Nephron progenitor cell (in vitro differentiated cells): ENCODE data around the gene POLR3C.

ENCODE experiments used
- DNase-seq: peaks from one replicate; pipeline ENCODE4 v3.0.0; 2021
- H3K27ac Mint-ChIP-seq: 2 replicates; pipeline ENCODE4 v1.8.0; 2021; ENCODE audit warnings: mild to moderate bottlenecking, moderate library complexity, mixed read lengths
- H3K27me3 Mint-ChIP-seq: 2 replicates; pipeline ENCODE4 v1.8.0; 2021; ENCODE audit warnings: mild to moderate bottlenecking, low read depth, mixed read lengths; ENCODE audit not compliant: poor library complexity
- H3K36me3 Mint-ChIP-seq: 2 replicates; pipeline ENCODE4 v1.8.0; 2021; ENCODE audit warnings: low read depth, mixed read lengths
- H3K4me1 Mint-ChIP-seq: 2 replicates; pipeline ENCODE4 v1.8.0; 2021; ENCODE audit warnings: mixed read lengths
- H3K4me3 Mint-ChIP-seq: 2 replicates; pipeline ENCODE4 v1.8.0; 2021; ENCODE audit warnings: mild to moderate bottlenecking, moderate library complexity, mixed read lengths
- H3K9me3 Mint-ChIP-seq: 2 replicates; pipeline ENCODE4 v1.8.0; 2021; ENCODE audit warnings: mild to moderate bottlenecking, moderate library complexity, mixed read lengths
- CTCF ChIP-seq: fragments of 200-600 bp; sonication (generic); IDR thresholded peaks from 2 replicates; pipeline ENCODE4 v1.5.0; 2021; ENCODE audit warnings: antibody characterized with exemption

POLR3C gene

GRCh38 chr1:145877923-145878486 is 54.0 kb downstream of the POLR3C start:
- no peak overlapping the region for H3K27ac Mint-ChIP-seq
- H3K36me3 Mint-ChIP-seq, result no peaks in the 10 kb centered on the region
- TF ChIP-seq CTCF, result no peak
- H3K4me3 Mint-ChIP-seq, result no peak overlapping the region
- no peaks in the 10 kb centered on the region for H3K9me3 Mint-ChIP-seq
- H3K4me1 Mint-ChIP-seq, result peaks cover 23% of the 10 kb centered on the region
- DNase-seq, result no peak
- H3K27me3 Mint-ChIP-seq, result peaks cover 33% of the 10 kb centered on the region

GRCh38 chr1:145878724-145879123 is 54.7 kb downstream of the POLR3C start:
- Mint-ChIP-seq H3K27me3 (peaks cover 32% of the 10 kb centered on the region), H3K4me1 (peaks cover 21% of the 10 kb centered on the region), H3K27ac (no peak overlapping the region), H3K36me3 (no peaks in the 10 kb centered on the region), H3K9me3 (no peaks in the 10 kb centered on the region), H3K4me3 (no peak overlapping the region)
- no peak for DNase-seq
- TF ChIP-seq CTCF, result no peak

GRCh38 chr1:145879775-145880174 is 55.8 kb downstream of the POLR3C start:
- H3K9me3 Mint-ChIP-seq, result no peaks in the 10 kb centered on the region
- no peaks in the 10 kb centered on the region for H3K36me3 Mint-ChIP-seq
- H3K4me1 Mint-ChIP-seq, result peaks cover 26% of the 10 kb centered on the region
- H3K4me3 Mint-ChIP-seq, result no peak overlapping the region
- no peak overlapping the region for H3K27ac Mint-ChIP-seq
- no peak for DNase-seq
- TF ChIP-seq CTCF, result no peak
- H3K27me3 Mint-ChIP-seq, result peaks cover 38% of the 10 kb centered on the region

GRCh38 chr1:145884675-145885074 is 60.7 kb downstream of the POLR3C start:
- Mint-ChIP-seq H3K4me1 (peaks cover 32% of the 10 kb centered on the region), H3K4me3 (peak overlapping the region; percentile 87), H3K9me3 (no peaks in the 10 kb centered on the region), H3K27me3 (peaks cover 61% of the 10 kb centered on the region), H3K27ac (no peak overlapping the region), H3K36me3 (no peaks in the 10 kb centered on the region)
- no peak for DNase-seq
- TF ChIP-seq CTCF, result no peak

- no peak within 1 kb of the TSS for H3K27ac Mint-ChIP-seq
- peaks cover 34% of the 10 kb centered on the region for H3K4me1 Mint-ChIP-seq
- H3K27me3 Mint-ChIP-seq, result peaks cover 57% of the 10 kb centered on the region
- H3K4me3 Mint-ChIP-seq, result peak within 1 kb of the TSS; percentile 87
- H3K9me3 Mint-ChIP-seq, result no peaks in the 10 kb centered on the region
- H3K36me3 Mint-ChIP-seq, result no peaks in the 10 kb centered on the region
- DNase-seq, result peak; percentile 89
- TF ChIP-seq CTCF, result no peak
Measured at GRCh38 chr1:145885738-145886287, 61.8 kb downstream of the POLR3C start, which contains the start of gene ANKRD35. Gene ANKRD35, minus strand, starts transcription at chr1:145885866. Its CDS starts 108 bp downstream, at chr1:145885758.

GRCh38 chr1:145886390-145886789 is 62.4 kb downstream of the POLR3C start:
- Mint-ChIP-seq H3K4me1 (peaks cover 39% of the 10 kb centered on the region), H3K9me3 (no peaks in the 10 kb centered on the region), H3K36me3 (no peaks in the 10 kb centered on the region), H3K4me3 (peak overlapping the region; percentile 87), H3K27me3 (peaks cover 57% of the 10 kb centered on the region), H3K27ac (no peak overlapping the region)
- TF ChIP-seq CTCF, result no peak
- no peak for DNase-seq
